Peyer's patch (tissue), 4 donors: ENCODE results near the gene GMCL1.

Experiments
- CTCF ChIP-seq, 6 experiments: fragments of 450-650 bp in 4 of 6; fragments of 200-600 bp in 2 of 6; sonication (generic) in 1 of 6; IDR thresholded peaks; one replicate each; pipeline ENCODE4 v1.5.1; 2017 to 2019; ENCODE audit warnings: antibody characterized with exemption in 6 of 6, mild to moderate bottlenecking in 3 of 6, moderate library complexity in 1 of 6
- POLR2A ChIP-seq, 2 donors: fragments of 450-650 bp; IDR thresholded peaks; one replicate each; pipeline ENCODE4 v1.5.1; 2017; ENCODE audit warnings: antibody characterized with exemption in 2 of 2, mild to moderate bottlenecking in 2 of 2, moderate library complexity in 2 of 2

- TF ChIP-seq CTCF (IDR thresholded peaks at IDR 0.05): no peak
- TF ChIP-seq POLR2A (IDR thresholded peaks at IDR 0.05): no peak
These were observed 38.9 kb upstream of the GMCL1 start for GRCh38 chr2:69790601-69790959.
